GM19238 (cell line): Measurements from ENCODE around the gene ZNF574.
"Not testable (repeated sequence)": the region's sequence is repeated elsewhere in the genome, so short reads cannot be mapped to it uniquely, and the experiment has no call there.

Experiments
- DNase-seq: peaks from one replicate; pipeline ENCODE4 v3.0.0; 2011; ENCODE audit warnings: low spot score; ENCODE audit not compliant: insufficient read length

Gene ZNF574, protein sequence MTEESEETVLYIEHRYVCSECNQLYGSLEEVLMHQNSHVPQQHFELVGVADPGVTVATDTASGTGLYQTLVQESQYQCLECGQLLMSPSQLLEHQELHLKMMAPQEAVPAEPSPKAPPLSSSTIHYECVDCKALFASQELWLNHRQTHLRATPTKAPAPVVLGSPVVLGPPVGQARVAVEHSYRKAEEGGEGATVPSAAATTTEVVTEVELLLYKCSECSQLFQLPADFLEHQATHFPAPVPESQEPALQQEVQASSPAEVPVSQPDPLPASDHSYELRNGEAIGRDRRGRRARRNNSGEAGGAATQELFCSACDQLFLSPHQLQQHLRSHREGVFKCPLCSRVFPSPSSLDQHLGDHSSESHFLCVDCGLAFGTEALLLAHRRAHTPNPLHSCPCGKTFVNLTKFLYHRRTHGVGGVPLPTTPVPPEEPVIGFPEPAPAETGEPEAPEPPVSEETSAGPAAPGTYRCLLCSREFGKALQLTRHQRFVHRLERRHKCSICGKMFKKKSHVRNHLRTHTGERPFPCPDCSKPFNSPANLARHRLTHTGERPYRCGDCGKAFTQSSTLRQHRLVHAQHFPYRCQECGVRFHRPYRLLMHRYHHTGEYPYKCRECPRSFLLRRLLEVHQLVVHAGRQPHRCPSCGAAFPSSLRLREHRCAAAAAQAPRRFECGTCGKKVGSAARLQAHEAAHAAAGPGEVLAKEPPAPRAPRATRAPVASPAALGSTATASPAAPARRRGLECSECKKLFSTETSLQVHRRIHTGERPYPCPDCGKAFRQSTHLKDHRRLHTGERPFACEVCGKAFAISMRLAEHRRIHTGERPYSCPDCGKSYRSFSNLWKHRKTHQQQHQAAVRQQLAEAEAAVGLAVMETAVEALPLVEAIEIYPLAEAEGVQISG

DNA sequence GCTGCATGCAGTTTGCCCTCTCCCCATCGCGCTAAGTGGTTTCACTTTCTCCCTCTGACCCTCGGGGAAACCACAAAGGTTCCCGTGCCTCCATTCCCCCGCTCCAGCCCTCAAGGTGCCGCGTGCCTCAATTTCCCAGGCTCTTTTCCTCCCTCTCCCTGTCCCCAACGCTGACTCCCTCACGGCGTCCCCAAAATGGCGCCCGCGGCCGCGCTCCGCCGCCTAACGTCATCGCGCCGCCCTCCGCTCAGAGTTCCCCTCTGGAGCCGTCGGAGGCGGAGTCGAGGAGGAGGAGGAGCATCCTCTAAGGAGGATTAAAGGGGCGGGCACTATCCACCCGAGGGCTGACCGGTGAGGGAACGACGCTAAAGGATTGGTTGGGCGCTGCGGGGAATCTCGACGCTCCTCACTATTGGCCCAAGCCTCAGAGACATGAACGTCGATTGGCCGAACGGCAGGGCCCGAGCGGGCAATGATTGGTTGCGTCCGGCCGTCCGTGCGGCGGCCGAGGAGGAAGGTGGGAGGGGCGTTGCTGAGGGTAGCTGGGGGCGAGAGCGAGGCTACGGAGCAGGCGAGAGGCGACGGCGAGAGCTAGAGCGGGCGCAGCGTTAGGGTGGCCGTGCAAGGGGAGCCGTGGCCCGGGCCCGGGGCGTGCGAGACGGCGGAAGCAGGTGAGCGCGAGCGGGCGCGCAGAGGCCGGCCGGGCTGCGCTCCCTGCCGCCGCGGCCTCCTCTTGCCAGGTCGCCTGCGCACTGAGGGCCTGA lies at the start of gene ZNF574:
Gene ZNF574 (plus strand): TSS at position 551 of the 764 bp plus-strand sequence. CDS start 2,441 bp downstream, outside the sequence.
- peak; percentile 98 for DNase-seq

DNA sequence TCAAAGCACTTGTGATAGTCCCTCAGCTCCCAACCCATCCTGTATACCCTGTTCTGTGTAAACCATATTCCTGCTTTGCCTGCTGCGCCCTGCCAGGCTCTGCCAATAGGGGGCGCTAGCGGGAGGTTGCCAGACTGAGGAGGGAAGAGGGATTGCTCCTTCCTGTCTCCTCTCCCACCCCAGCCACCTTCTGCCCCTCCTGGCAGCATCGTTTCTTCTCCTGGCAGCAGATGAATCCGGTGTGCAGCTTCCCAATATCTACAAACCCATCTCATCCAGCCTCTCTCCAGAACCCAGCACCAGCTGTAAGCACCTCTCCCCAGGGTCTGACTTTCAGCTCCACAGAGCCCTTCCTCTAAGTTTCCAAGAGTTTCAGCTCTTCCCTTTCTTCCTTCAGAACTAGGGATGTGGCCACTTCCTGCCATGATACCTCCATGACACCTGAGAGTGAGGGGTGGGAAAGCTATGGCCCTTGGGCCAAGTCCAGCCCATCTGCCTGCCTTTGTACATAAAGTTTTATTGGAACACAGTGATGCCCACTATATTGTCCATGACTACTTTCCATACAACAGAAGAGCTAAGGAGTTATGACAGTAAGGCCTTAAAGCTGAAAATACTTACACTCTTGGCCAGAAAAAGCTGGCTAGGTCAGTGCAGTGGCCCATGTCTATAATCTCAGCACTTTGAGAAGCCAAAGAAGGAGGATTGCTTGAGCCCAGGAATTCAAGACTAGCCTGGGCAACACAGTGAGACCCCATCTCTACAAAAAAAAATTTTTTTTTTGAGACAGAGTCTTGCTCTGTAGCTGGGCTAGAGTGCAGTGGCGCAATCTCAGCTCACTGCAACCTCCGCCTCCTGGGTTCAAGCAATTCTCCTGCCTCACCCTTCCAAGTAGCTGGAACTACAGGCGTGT lies 47.4 kb upstream of the ZNF574 start:
- no peak for DNase-seq

DNA sequence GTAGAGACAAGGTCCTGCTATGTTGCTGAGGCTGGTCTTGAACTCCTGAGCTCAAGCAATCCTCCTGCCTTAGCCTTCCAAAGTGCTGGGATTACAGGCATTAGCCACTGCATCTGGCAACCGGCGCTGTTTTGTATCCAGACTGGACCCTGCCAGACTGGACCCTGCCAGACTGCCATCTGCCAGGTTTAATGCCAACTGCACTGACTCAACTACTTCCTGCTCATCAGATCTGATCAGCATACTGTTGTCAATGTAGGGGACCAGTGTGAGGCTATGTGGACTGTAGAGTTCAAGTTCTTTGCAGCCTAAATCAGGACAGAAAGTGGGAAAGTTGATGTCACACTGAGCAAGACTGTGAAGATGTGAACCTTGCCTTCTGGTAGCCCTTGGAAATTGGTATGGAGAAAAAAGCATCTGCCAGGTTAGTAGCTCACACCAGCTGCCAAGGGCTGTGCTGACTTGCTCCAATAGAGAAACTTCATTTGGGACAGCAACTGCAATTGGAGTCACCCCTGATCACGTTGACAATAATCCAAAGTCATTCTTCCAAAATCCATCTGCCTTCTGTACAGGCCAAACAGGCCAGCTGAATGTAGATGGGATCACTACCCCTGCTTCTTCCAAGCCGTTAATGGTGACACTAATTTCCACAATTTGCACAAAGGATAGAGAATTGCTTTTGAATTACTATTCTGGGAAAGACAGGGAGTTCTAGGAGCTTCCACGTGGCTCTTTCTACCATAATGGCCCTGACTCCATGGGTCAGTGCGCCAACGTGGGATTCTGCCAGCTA lies 45.1 kb upstream of the ZNF574 start:
- no peak for DNase-seq

DNA sequence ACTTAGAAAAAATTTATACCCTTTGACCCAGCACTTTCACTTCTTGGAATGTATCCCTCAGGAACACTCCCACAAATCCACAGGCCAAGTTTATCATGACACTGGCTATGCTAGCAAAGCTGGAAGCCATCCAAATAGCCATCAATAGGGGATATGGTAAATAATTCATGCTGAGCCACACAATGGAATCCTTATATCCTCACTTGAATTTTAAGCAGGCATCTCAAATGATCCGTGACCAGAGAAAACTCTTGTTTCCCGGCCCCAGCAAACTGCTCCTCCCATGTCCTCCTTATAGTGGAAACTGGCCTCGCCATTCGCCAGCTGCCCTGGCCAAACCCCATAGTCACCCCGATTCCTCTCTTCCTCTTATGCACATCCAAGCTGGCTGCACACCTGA lies 43.5 kb upstream of the ZNF574 start:
- DNase-seq, result no peak

DNA sequence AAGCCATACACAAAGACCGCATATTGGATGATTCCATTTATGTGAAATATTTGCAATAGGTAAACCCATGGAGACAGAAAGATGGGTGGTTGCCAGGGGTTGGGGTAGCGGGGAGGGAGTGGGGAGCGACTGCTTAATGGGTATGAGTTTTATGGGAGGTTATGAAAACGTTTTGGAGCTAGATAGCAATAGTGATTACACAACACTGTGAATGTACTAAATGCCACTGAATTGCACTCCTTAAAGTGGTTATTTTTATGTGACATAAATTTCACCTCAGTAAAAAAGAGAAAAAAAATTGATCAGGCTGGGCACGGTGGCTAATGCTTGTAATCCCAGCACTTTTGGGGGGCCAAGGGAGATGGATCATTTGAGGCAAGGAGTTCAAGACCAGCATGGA lies 42.6 kb upstream of the ZNF574 start:
- DNase-seq, result no peak

DNA sequence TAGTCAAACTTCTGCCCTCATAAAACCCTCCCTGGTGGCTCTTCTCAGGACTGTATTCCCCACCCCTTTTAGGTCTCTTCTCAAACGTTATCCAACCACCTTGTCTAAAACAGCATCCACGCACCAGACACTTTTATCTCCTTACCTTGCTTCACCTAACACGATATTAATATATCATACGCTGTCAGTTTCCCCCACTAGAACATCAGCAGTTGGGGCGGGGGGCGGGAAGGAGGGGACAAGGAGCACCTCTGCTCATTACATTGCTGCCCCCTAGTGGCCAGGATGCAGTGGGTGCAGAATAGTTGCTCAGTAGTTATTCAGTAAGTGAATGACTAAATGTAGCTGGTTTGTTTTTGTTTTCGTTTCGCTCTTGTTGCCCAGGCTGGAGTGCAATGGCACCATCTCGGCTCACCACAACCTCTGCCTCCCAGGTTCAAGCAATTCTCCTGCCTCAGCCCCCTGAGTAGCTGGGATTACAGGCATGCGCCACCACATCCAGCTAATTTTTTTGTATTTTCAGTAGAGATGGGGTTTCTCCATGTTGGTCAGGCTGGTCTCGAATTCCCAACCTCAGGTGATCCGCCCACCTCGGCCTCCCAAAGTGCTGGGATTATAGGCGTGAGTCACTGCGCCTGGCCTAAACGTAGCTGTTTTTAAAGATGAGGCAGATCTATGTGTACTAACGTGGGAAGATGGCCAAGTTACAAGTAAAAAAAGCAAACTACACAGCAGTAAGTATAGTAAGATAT lies 41.1 kb upstream of the ZNF574 start:
- peak; percentile 76 for DNase-seq

DNA sequence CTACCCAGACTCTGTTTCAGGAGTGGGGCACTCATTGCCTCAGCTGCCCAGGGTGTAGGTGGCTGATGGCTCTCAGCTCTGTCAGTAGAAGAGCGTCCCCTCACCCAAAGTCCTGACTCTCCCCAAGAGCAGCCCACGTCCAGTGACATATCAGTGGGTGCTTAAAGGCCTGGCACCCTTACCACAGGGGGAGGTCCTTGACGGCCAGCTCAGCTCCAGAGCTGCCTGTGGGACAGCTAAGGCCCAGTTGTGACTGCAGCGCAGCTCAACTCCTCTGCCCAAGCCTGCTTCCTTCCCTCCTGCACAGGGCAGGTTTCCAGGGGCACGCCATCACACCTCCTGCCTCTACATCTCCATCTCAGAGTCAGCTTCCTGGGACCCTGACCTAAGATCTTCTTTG lies 38.3 kb upstream of the ZNF574 start:
- no peak for DNase-seq

DNA sequence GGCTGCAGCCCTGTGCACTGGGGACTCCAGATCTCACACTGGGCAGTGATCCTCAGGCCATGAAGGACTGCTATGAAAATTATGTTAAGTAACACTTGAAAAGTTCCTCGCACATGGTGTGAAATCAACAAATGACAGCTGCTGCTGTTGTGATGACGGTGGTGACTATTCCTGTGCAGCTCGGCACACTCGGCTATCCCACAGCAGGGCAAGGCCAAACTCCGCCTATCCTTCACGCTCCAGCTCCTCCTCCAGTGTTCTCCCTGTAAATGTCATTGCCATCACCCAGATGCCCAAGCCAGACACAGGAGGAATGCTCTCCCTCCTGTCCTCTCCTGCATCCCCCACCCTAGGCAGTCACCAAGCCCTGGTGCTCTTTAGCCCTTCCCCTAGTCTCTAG lies 37.3 kb upstream of the ZNF574 start:
- DNase-seq, result no peak

DNA sequence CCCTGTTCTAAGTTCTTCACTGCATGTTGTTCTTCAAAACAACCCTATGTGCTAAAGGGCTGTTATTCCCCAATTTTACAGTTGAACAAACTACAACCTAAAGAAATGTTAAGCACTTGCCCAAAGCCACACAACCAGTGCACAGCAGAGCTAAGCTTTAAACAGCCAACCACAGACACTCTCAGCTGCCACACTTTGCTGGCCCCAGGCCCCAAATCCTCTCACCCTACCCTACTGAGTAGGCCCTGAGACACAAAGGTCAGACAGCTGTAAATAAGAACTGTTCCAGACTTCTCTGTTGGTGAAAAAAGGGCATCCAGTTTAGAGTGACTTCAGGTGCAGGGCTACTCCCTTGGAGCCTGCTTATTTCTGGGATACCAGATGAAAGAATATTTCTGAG lies 35.9 kb upstream of the ZNF574 start:
- no peak for DNase-seq

DNA sequence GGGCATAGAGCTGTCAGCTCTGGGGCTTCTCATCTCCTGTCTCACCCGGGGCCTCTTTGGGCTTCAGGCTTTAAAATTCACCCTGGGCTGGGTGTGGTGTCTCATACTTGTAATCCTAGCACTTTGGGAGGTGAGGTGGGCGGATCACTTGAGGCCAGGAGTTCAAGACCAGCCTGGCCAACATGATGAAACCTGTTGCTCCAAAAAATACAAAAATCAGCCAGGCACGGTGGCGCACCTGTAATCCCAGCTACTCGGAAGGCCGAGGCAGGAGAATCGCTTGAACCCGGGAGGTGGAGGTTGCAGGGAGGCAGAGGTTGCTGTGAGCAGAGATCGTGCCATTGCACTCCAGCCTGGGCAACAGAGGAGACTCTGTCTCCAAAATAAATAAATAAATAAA lies 35.5 kb upstream of the ZNF574 start:
- DNase-seq, result not testable (repeated sequence)

DNA sequence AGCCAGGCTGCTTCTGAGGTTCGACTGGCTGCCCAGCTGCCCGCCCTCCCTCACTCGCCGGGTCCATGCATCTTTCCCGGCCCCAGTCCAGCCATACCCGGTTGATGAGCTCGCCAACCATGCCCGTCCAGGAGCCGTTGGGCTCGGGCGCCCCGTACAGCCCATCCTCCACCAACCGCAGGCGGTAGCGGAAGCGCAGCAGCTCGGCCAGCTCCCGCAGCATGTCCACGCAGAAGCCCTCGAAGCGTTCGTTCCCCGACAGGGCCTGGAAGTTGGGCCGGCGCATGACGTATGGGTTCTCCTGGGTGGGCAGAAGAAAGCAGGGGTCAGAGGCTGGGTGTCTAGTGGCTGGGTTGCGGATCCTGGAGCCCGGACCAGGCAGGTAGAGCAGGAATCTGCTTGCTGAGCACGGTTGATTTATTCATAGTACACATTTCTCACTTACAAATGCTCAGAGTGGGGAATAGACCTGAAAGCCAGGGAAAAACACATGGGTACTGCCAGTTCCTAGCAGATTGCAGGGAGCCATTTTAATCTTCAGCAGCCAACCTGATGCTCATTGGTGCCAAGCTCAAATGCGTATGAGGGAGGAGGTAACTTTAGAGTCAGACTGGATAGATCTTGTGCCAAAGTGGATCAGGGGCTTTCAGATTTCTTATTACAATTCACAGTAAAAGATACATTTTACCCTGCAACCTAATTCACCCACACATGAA lies 33.4 kb upstream of the ZNF574 start:
- no peak for DNase-seq

DNA sequence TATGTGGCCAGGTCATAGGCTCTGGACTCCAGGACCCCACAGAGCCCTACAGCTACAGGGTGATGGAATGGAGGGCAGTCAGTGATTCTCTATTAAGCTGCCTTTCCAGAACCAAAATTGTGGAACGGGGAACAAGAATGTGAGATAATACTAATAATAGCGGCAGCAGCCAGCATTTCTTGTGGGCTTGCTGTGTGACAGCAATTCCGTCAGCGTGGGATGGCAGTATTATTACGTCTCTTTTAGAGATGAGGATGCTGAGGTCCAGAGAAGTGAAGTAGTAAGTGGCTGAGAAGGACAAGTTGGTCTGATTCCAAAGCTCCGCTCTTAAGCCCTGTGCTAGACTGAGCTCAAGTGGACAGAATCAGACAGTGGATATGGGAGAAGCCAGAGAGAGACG lies 30.4 kb upstream of the ZNF574 start:
- DNase-seq, result no peak

DNA sequence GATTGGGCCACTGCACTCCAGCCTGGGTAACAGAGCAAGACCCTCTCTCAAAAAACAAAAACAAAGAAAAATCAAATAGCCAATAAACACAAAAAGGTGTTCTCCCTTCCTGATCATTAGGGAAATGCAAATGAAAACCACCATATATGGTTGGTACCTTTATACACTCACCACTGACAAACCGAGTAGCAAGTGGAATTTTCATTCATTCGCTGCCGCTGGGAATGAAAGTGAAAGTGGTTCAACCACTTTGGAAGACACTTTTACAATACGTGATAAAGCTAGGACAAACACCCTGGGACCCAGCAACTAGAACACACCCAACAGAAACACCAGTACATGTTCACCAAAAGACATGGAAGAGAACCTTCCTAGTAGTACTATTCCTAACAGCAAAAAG lies 27.0 kb upstream of the ZNF574 start:
- no peak for DNase-seq

DNA sequence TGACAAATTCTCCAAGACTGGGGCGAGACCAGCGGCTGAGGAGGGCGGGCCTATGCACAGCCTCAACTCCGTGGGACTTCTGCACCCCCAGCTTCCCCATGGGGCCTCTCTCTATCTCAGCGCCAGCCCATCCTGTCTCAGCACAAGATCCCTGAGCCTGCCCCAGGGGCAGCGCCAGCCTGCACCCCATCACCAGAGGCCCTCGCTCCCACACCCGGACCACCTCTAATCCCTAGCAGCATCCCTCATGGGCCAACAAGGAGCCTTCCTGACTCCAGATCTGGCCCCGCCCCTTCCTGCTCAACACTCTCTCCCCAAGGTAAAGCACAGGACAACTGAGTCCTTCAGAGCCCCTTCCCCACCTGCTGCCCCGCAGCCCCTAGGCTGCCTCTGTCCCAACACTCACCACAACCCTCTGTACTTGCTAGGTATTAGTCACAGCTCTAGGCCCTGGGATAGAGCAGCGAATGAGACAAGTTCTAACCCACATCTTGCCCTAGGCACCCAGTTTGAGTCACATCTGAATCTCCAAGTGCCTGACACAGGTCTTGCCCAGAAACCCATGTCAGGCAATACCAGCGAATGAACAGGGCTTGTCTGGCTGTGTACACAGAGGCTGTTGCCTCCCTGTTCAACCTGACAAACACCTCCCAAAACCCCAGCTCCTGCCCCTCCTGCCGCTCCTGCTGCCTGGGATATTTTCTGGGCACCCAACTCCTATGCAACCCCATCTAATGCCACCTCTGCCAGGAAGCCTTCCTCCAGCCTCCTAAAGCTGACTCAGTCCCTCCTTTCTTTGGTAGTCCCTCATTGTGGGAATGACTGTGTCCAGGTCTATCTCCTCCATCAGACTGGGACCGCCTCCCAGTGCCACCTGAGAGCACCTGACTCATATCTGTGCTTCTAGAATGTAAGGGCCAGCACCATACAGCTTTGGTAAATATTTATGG lies 24.5 kb upstream of the ZNF574 start:
- no peak for DNase-seq

DNA sequence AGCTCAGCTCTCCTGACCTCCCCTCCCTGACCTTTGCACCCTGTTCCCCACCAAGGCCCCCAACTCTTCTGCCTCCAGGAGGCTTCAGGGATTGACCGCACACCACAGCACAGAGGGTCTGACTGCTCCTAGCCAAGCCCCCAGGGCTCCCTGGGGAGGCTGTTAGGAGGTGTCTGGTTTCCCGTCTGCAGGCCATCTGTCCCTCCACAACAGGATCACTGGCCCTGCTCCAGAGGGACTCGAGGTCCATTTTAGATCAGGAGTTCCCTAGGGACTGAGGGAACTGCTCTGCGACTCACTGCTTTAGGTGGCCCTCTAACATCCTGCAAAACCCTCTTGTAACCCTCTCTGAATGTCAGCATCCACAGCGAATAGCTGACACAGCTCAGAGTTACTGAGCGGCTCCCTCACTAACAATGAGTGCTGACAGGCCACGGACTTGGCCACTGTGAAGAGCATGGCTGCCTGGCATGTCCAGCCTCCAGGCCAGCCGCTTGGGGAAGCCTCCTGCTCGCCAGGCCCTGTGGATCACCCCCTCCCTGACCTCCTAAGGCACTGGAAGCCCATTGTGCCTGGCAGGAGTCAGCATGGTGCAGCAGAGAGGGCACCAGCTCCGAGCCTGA lies 23.6 kb upstream of the ZNF574 start:
- no peak for DNase-seq

DNA sequence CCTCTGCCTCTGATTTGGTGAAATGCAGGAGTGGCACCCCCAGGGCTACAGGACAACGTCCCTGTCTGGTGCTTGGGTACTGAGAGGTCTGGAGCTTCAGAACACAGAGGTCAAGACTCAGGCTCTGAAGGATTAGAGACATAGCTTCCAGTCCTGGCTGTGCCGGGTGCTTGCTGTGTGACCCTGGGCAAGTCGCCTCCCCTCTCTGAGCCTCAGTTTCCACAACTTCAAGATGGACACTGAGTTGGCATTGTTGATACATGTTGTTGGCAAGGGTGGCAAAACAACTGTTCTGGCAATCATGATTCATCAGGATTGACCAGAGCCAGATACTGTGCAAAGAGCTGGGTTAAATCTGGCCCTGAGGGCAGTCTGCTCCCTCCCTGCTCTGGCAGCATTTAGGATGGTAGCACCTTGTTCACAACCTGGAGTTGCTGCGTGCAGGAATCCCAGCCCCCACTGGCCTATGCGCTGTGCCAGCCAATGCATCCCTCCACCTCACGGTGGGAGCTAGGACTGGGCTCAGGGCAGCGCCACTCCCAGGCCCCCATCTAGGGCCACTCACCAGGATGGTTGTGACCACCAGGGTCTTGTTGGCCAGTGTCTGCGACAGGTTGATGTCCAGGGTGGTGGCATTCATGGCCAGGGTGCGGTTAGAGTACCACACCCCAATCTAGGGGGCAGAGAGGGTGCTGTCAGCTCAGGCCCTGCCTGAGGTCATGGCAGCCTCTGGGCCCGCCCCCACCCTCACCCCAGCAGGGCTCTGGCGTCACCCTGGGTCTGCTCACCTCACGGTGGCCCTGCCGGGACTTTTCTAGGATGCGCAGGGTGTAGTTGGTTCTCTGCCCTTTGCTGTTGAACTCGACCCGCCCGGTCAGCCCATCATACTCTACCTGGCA lies 22.7 kb upstream of the ZNF574 start:
- no peak for DNase-seq
